Activated CD8-positive, alpha-beta T cell treated with anti-CD3 and anti-CD28 coated beads for 36 hours (primary cell): ENCODE data around the gene NFIC. TPM values are rescaled to one million over a fixed set of nuclear protein-coding genes. Genes with fewer than 3 reads are reported as not detected.
A peak's percentile ranks its signal among the peaks of the same experiment; 100 is the strongest.

ENCODE experiments used
- ATAC-seq: fragments of 200-7000 bp; cut with Tn5 transposase; one replicate; pipeline ENCODE4 v1.10.0; 2021; ENCODE audit warnings: mild to moderate bottlenecking, moderate library complexity
- CTCF ChIA-PET: fragments of 350-600 bp; sonication (Branson Sonifier 250); formaldehyde crosslinking; loops from one replicate; lab custom pipeline; 2021; ENCODE audit warnings: antibody characterized with exemption; lab: Charles Lee
- POLR2A ChIA-PET: fragments of 350-600 bp; sonication (Branson Sonifier 250); formaldehyde crosslinking; loops from one replicate; lab custom pipeline; 2021; ENCODE audit warnings: antibody characterized with exemption; lab: Charles Lee
- DNase-seq: peaks from one replicate; pipeline ENCODE4 v3.0.0-alpha.2; 2020
- H3K27ac Mint-ChIP-seq: one replicate; pipeline ENCODE4 v1.8.0; 2021; ENCODE audit warnings: mild to moderate bottlenecking, mixed read lengths
- H3K27me3 Mint-ChIP-seq: one replicate; pipeline ENCODE4 v1.8.0; 2021; ENCODE audit warnings: mixed read lengths
- H3K36me3 Mint-ChIP-seq: one replicate; pipeline ENCODE4 v1.8.0; 2021; ENCODE audit warnings: low read depth, mixed read lengths
- H3K4me1 Mint-ChIP-seq: one replicate; pipeline ENCODE4 v1.8.0; 2021; ENCODE audit warnings: low read depth, mixed read lengths
- H3K4me3 Mint-ChIP-seq: one replicate; pipeline ENCODE4 v1.8.0; 2021; ENCODE audit warnings: mild to moderate bottlenecking, moderate library complexity, mixed read lengths
- H3K9me3 Mint-ChIP-seq: one replicate; pipeline ENCODE4 v1.8.0; 2021; ENCODE audit warnings: mixed read lengths
- CTCF ChIP-seq: fragments of 200-600 bp; IDR thresholded peaks from one replicate; pipeline ENCODE4 v1.8.0; 2022; ENCODE audit warnings: antibody characterized with exemption, mild to moderate bottlenecking
- intact Hi-C: fragments of 100-400 bp; cut with micrococcal nuclease; formaldehyde crosslinking; loops from one replicate; pipeline ENCODE4 v1.10.0; 2022
- total RNA-seq, 2 experiments: library from RNA; stranded (reverse); gene quantifications; one replicate each; pipeline ENCODE4 v1.2.3, GENCODE V29; 2021

The NFIC gene
- total RNA-seq, 2 experiments from 2014 or later = 19.0 to 20.8 TPM

- intact Hi-C loops = no loop called here
- no peak overlapping the region for H3K27ac Mint-ChIP-seq
- no peaks in the 10 kb centered on the region for H3K9me3 Mint-ChIP-seq
- ChIA-PET POLR2A (interaction anchor here (0.9 to 1.6 kb wide), 4 partner anchors 14 to 290 kb away, joined by 3 to 6 read pairs (median 3); partner anchors contain the start of gene DOHH), CTCF (interaction anchor here (0.7 to 1.9 kb wide), 7 partner anchors 8 to 175 kb away, joined by 3 to 11 read pairs (median 4); partner anchors contain the start of gene DOHH)
- no peak overlapping the region for H3K4me3 Mint-ChIP-seq
- H3K36me3 Mint-ChIP-seq = no peaks in the 10 kb centered on the region
- peak; percentile 59 for ATAC-seq
- H3K4me1 Mint-ChIP-seq = peaks cover 16% of the 10 kb centered on the region
- DNase-seq = peak; percentile 62
- TF ChIP-seq CTCF = no peak
- no peaks in the 10 kb centered on the region for H3K27me3 Mint-ChIP-seq
Measured at GRCh38 chr19:3479834-3480215, 113.4 kb downstream of the NFIC start.

GRCh38 chr19:3480383-3481091 lies 114.2 kb downstream of the NFIC start, which contains the start of gene SMIM24:
Gene SMIM24, minus strand, starts transcription at chr19:3480525. Its CDS starts 62 bp downstream, at chr19:3480463.
- Mint-ChIP-seq H3K4me3 (no peak within 1 kb of the TSS), H3K36me3 (no peaks in the 10 kb centered on the region), H3K27ac (no peak within 1 kb of the TSS), H3K9me3 (no peaks in the 10 kb centered on the region), H3K27me3 (no peaks in the 10 kb centered on the region), H3K4me1 (peaks cover 16% of the 10 kb centered on the region)
- ATAC-seq (no peak), DNase-seq (no peak)
- CTCF ChIA-PET = interaction anchor here (1.9 to 4.3 kb wide), 3 partner anchors 8 to 176 kb away, joined by 11 to 18 read pairs (median 16); no protein-coding TSS in a partner anchor
- intact Hi-C loops = no loop called here
- POLR2A ChIA-PET = interaction anchor here (1.5 to 1.6 kb wide), 2 partner anchors 14 to 142 kb away, joined by 3 to 6 read pairs; no protein-coding TSS in a partner anchor
- TF ChIP-seq CTCF = no peak

GRCh38 chr19:3481241-3482090 lies 115.1 kb downstream of the NFIC start:
- Mint-ChIP-seq H3K27me3 (no peaks in the 10 kb centered on the region), H3K9me3 (no peaks in the 10 kb centered on the region), H3K4me3 (no peak overlapping the region), H3K36me3 (no peaks in the 10 kb centered on the region), H3K4me1 (peaks cover 16% of the 10 kb centered on the region), H3K27ac (no peak overlapping the region)
- TF ChIP-seq CTCF = no peak
- ChIA-PET CTCF (interaction anchor here (3.3 to 4.3 kb wide), 2 partner anchors 8 to 177 kb away, joined by 16 to 18 read pairs; no protein-coding TSS in a partner anchor), POLR2A (interaction anchor here (0.9 kb wide), 1 partner anchor 13 kb away, joined by 3 read pairs; no protein-coding TSS in a partner anchor)
- DNase-seq (no peak), ATAC-seq (no peak)
- intact Hi-C loops = no loop called here

- ChIA-PET CTCF (interaction anchor here (3.3 to 6.9 kb wide), 4 partner anchors 10 to 178 kb away, joined by 16 to 54 read pairs (median 17); partner anchors contain the start of gene DOHH), POLR2A (interaction anchor here (1.1 kb wide), 1 partner anchor 15 kb away, joined by 3 read pairs; no protein-coding TSS in a partner anchor)
- intact Hi-C loops = no loop called here
- Mint-ChIP-seq H3K27me3 (no peaks in the 10 kb centered on the region), H3K9me3 (no peaks in the 10 kb centered on the region), H3K4me3 (no peak overlapping the region), H3K4me1 (peaks cover 15% of the 10 kb centered on the region), H3K36me3 (no peaks in the 10 kb centered on the region), H3K27ac (no peak overlapping the region)
- no peak for TF ChIP-seq CTCF
- no peak for ATAC-seq
- DNase-seq = no peak
Measured at GRCh38 chr19:3482507-3483225, 116.3 kb downstream of the NFIC start.
